Lung (tissue), 12 donors: Measurements from ENCODE around the gene GLS2. TPM values are rescaled to one million over a fixed set of nuclear protein-coding genes. Genes with fewer than 3 reads are reported as not detected.

Experiments used
- ATAC-seq: fragments of 200-7000 bp; cut with Tn5 transposase; one replicate; pipeline ENCODE4 v1.9.1; 2020; ENCODE audit warnings: moderate number of reproducible peaks; ENCODE audit not compliant: insufficient read depth, low FRiP score
- DNase-seq, 3 donors: peaks; one replicate each; pipeline ENCODE4 v3.0.0-alpha.2; 2013 to 2017
- H3K27ac ChIP-seq, 2 donors: one replicate each; pipeline ENCODE4 v1.5.1; 2013; ENCODE audit warnings: mild to moderate bottlenecking in 2 of 2, moderate library complexity in 2 of 2, control low read depth in 1 of 2, inconsistent platforms in 1 of 2, low read depth in 1 of 2, low read length in 1 of 2
- H3K27me3 ChIP-seq, 3 donors: one replicate each; pipeline ENCODE4 v1.5.1; 2013; ENCODE audit warnings: low read length in 2 of 3; ENCODE audit not compliant: control insufficient read depth in 3 of 3, insufficient read depth in 3 of 3
- H3K36me3 ChIP-seq, 4 donors: one replicate each; pipeline ENCODE4 v1.5.1; 2013; ENCODE audit warnings: low read length in 4 of 4, mild to moderate bottlenecking in 1 of 4, moderate library complexity in 1 of 4; ENCODE audit not compliant: control insufficient read depth in 4 of 4, insufficient read depth in 4 of 4
- H3K4me1 ChIP-seq, 5 donors: one replicate each; pipeline ENCODE4 v1.5.1; 2013; ENCODE audit warnings: low read length in 5 of 5, mild to moderate bottlenecking in 2 of 5, moderate library complexity in 1 of 5; ENCODE audit not compliant: control insufficient read depth in 5 of 5, insufficient read depth in 5 of 5
- H3K4me3 ChIP-seq: one replicate; pipeline ENCODE4 v1.5.1; 2013; ENCODE audit warnings: mild to moderate bottlenecking, control low read depth, moderate library complexity
- H3K9ac ChIP-seq, 2 donors: one replicate each; pipeline ENCODE4 v1.5.1; 2013; ENCODE audit warnings: low read length in 2 of 2, control low read depth in 1 of 2; ENCODE audit not compliant: insufficient read depth in 1 of 2
- H3K9me3 ChIP-seq, 4 donors: one replicate each; pipeline ENCODE4 v1.5.1; 2013; ENCODE audit warnings: low read length in 3 of 4, mild to moderate bottlenecking in 1 of 4, moderate library complexity in 1 of 4; ENCODE audit not compliant: control insufficient read depth in 4 of 4, insufficient read depth in 3 of 4
- CTCF ChIP-seq: IDR thresholded peaks from 2 replicates; pipeline ENCODE4 v1.5.1; 2012; ENCODE audit warnings: mild to moderate bottlenecking; ENCODE audit errors: control extremely low read depth, extremely low read depth
- WGBS, 2 donors: extraction: QIAGEN DNeasy Blood & Tissue Kit; methylation state at CpG; one replicate each; pipeline ENCODE4 v1.1.7; 2013; 5-methylcytosine and 5-hydroxymethylcytosine counted together
- polyA plus RNA-seq, 2 donors: library from polyadenylated mRNA; stranded (reverse); fragments of 200-250 nt; gene quantifications; one replicate each; pipeline ENCODE4 v1.2.1, GENCODE V29; 2013
- total RNA-seq, 2 donors: library from RNA; depleted of rRNA in 1 of 2; stranded (reverse); fragments of >200 nt in 1 of 2; gene quantifications; one replicate each; pipeline ENCODE4 v1.2.1, GENCODE V29; 2014 to 2021
- donor health status: control.
- donor health status: control.
- donor health status: Bipolar disorder and iron deficiency.
- donor health status: healthy.
- donor health status: DM: yes; HTN: yes; CAD: no.

Gene GLS2
- total and polyA plus RNA-seq, 4 donors, result 1.1 to 4.8 (median 3.6) TPM

- H3K4me3 ChIP-seq, result no peak overlapping the region
- H3K4me1 ChIP-seq, result peaks cover 5 to 15% (median 10%) of the 10 kb centered on the region in 5 donors
- no peak for TF ChIP-seq CTCF
- no peak overlapping the region for H3K9ac ChIP-seq
- DNase-seq (no peak), ATAC-seq (no peak)
- H3K36me3 ChIP-seq, result peaks cover 0 to 4% (median 1%) of the 10 kb centered on the region in 4 donors
- no peaks in the 10 kb centered on the region for H3K9me3 ChIP-seq
- H3K27me3 ChIP-seq, result no peaks in the 10 kb centered on the region
- 88 to 94% methylated on average over 4 of the region's 4 CpGs for WGBS, 2 donors
- peak overlapping the region in 1 of 2 donors; percentile 59 for H3K27ac ChIP-seq
Measured at GRCh38 chr12:56529656-56530055, 41.7 kb upstream of the GLS2 start.

DNA sequence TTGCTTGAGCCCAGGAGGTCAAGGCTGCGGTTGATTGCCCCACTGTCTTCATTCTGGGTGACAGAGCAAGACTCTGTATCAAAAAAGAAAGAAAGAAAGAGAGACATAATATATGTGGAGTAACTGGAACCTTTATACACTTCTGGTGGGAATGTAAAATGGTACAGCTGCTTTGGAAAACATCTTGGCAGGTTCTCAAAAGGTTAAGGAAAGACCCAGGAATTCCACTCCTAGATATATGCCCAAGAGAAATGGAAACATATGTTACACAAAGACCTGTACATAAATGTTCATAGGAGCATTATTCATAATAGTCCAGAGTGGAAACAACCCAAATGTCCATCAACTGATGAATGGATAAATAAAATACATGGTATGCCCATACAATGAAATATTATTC, 40.9 kb upstream of the GLS2 start:
- 93 to 96% methylated on average over 1 of the region's 1 CpG for WGBS, 2 donors
- TF ChIP-seq CTCF, result no peak

DNA sequence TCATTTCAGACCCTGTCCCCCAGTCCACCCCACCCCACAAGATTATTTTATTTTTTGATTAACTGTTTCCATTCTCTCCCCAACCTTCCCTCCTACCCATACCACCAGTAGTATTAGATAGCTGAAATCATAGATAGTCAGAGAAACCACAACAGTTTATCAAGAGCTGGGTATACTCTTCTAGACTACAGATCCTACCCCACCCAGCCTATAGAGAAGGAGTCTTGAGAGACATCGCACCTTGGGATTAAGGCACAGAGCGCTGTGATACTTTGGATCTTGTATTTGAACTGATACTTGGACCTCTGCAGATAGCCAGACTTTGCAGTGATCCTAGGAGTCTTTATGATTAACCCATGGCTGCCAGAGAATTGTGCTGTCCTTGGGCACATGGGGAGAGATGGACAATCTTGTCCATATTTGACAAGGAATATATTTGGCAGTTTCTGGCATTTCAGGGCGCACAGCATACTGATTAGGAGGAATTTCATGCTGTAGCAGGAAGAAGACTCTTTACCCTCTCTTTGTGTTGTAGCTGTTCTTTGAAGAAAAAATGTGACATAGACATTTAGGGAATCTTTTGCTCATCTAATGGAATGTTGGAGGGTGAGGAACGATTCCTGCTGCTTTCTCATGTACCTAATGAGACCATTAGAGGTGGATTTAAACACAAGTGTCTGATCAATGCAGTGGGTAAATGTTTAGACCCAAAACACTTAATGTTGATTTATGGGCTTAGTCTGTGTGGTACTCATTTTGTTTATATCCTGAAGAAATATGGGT, 34.6 kb upstream of the GLS2 start:
- 21 to 48% methylated on average over 4 of the region's 4 CpGs for WGBS, 2 donors
- H3K27me3 ChIP-seq, result no peaks in the 10 kb centered on the region
- TF ChIP-seq CTCF, result no peak
- H3K9ac ChIP-seq, result peak overlapping the region; percentile 83 to 99
- H3K36me3 ChIP-seq, result no peaks in the 10 kb centered on the region
- peak overlapping the region; percentile 68 for H3K4me3 ChIP-seq
- peak overlapping the region; percentile 91 to 97 for H3K27ac ChIP-seq
- H3K4me1 ChIP-seq, result peaks cover 5 to 37% (median 13%) of the 10 kb centered on the region in 5 donors
- ATAC-seq (no peak), DNase-seq (peak; percentile 27 to 79 (median 45))
- no peaks in the 10 kb centered on the region for H3K9me3 ChIP-seq

More for the DNA sequence above, 40.9 kb upstream of the GLS2 start:
- H3K36me3 ChIP-seq, result peaks cover 0 to 4% (median 1%) of the 10 kb centered on the region in 4 donors
- ATAC-seq (no peak), DNase-seq (peak in 1 of 3 donors; percentile 9)
- no peak overlapping the region for H3K9ac ChIP-seq
- H3K27ac ChIP-seq, result peak overlapping the region in 1 of 2 donors; percentile 23
- H3K27me3 ChIP-seq, result no peaks in the 10 kb centered on the region
- H3K4me1 ChIP-seq, result peaks cover 8 to 18% (median 10%) of the 10 kb centered on the region in 5 donors
- H3K9me3 ChIP-seq, result no peaks in the 10 kb centered on the region
- H3K4me3 ChIP-seq, result no peak overlapping the region
